Neural cell (in vitro differentiated cells): Measurements from ENCODE around the gene PCED1A.

Experiments used
- CTCF ChIP-seq: fragments of 450-650 bp; IDR thresholded peaks from 2 replicates; pipeline ENCODE4 v1.5.1; 2014; ENCODE audit warnings: antibody characterized with exemption, mild to moderate bottlenecking, moderate library complexity; ENCODE audit not compliant: poor library complexity, severe bottlenecking
- SMC3 ChIP-seq: fragments of 450-650 bp; conservative IDR thresholded peaks from 2 replicates; pipeline ENCODE4 v1.6.1; 2014; ENCODE audit warnings: antibody characterized with exemption, mild to moderate bottlenecking, moderate library complexity; ENCODE audit not compliant: poor library complexity
- TAF1 ChIP-seq: IDR thresholded peaks from 2 replicates; pipeline ENCODE4 v1.6.1; 2012; ENCODE audit warnings: low read depth

DNA sequence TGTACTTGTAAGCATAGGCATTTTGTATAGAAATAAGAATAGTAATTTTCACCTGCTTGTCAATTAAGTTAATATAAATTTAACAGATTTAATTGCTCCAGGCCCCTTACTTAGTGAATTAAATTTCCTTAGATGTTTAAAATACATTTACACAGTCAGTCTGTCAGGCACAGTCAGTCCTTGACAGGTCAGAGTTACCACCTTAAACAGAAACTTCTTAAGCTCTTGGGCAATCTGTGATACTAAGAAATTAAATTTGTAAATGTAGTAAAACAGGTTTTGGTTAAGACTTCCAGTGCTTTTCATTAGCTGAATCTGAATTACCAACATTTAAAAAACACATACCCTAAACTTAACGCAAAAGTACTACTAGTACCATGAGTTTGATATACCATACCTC lies 48.8 kb upstream of the PCED1A start:
- TF ChIP-seq SMC3 (no peak), CTCF (no peak), TAF1 (no peak)
